HEK293T (cell line): ENCODE data around the gene ARHGAP10.
"Not testable (repeated sequence)": the region's sequence is repeated elsewhere in the genome, so short reads cannot be mapped to it uniquely, and the experiment has no call there.

Experiments used
- BHLHE40 ChIP-seq: fragments of 450-650 bp; IDR thresholded peaks from 2 replicates; pipeline ENCODE4 v1.6.1; 2016; ENCODE audit warnings: mild to moderate bottlenecking, moderate library complexity, borderline replicate concordance
- FOXA1 ChIP-seq: fragments of 450-650 bp; IDR thresholded peaks from 2 replicates; pipeline ENCODE4 v1.6.1; 2016; ENCODE audit warnings: mild to moderate bottlenecking
- FOXM1 ChIP-seq: fragments of 450-650 bp; IDR thresholded peaks from 2 replicates; pipeline ENCODE4 v1.6.1; 2017; ENCODE audit warnings: mild to moderate bottlenecking, borderline replicate concordance
- LEF1 ChIP-seq: fragments of 450-650 bp; IDR thresholded peaks from 2 replicates; pipeline ENCODE4 v1.6.1; 2017; ENCODE audit warnings: mild to moderate bottlenecking, borderline replicate concordance
- SUZ12 ChIP-seq: fragments of 450-650 bp; IDR thresholded peaks from 2 replicates; pipeline ENCODE4 v1.6.1; 2016; ENCODE audit warnings: mild to moderate bottlenecking
- TARDBP ChIP-seq: fragments of 450-650 bp; IDR thresholded peaks from 2 replicates; pipeline ENCODE4 v1.6.1; 2016
- ZNF384 ChIP-seq: fragments of 450-650 bp; IDR thresholded peaks from 2 replicates; pipeline ENCODE4 v1.6.1; 2016

- TF ChIP-seq ZNF384, FOXM1, FOXA1, TARDBP, LEF1, SUZ12, BHLHE40: not testable (repeated sequence)
Measured at GRCh38 chr4:147912106-147912505, 180.2 kb downstream of the ARHGAP10 start.
